Measurements from ENCODE around the gene FYCO1. TPM values are rescaled to one million over a fixed set of nuclear protein-coding genes. Genes with fewer than 3 reads are reported as not detected.

Gene FYCO1
- total RNA-seq, 6 experiments from 2014 or later, result 20.8 to 30.7 (median 27.2) TPM

GRCh38 chr3:45911511-45912226 is 84.0 kb downstream of the FYCO1 start:
- DNase-seq, result no peak
- TF ChIP-seq CTCF (IDR thresholded peaks at IDR 0.05), result no peak
- peaks cover 6% of the 10 kb centered on the region for H3K27me3 Mint-ChIP-seq (ENCODE audit: insufficient read depth)
- H3K27ac Mint-ChIP-seq, result no peak overlapping the region
- H3K4me1 Mint-ChIP-seq (ENCODE audit: low read depth), result peaks cover 33% of the 10 kb centered on the region
- no peak overlapping the region for H3K4me3 Mint-ChIP-seq
- no peaks in the 10 kb centered on the region for H3K9me3 Mint-ChIP-seq
- no peaks in the 10 kb centered on the region for H3K36me3 Mint-ChIP-seq (ENCODE audit: low read depth)

GRCh38 chr3:45910892-45911291 is 84.7 kb downstream of the FYCO1 start:
- Mint-ChIP-seq H3K4me3 (no peak overlapping the region), H3K4me1 (ENCODE audit: low read depth) (peaks cover 33% of the 10 kb centered on the region), H3K27me3 (ENCODE audit: insufficient read depth) (peaks cover 6% of the 10 kb centered on the region), H3K27ac (no peak overlapping the region), H3K36me3 (ENCODE audit: low read depth) (no peaks in the 10 kb centered on the region), H3K9me3 (no peaks in the 10 kb centered on the region)
- TF ChIP-seq CTCF (IDR thresholded peaks at IDR 0.05), result no peak
- DNase-seq, result no peak

GRCh38 chr3:45909542-45909941 is 86.1 kb downstream of the FYCO1 start:
- Mint-ChIP-seq H3K9me3 (no peaks in the 10 kb centered on the region), H3K36me3 (ENCODE audit: low read depth) (no peaks in the 10 kb centered on the region), H3K4me1 (ENCODE audit: low read depth) (peaks cover 23% of the 10 kb centered on the region), H3K27ac (no peak overlapping the region), H3K27me3 (ENCODE audit: insufficient read depth) (peaks cover 8% of the 10 kb centered on the region), H3K4me3 (no peak overlapping the region)
- DNase-seq, result no peak
- TF ChIP-seq CTCF (IDR thresholded peaks at IDR 0.05), result no peak

GRCh38 chr3:45908761-45909160 is 86.9 kb downstream of the FYCO1 start:
- no peak overlapping the region for H3K27ac Mint-ChIP-seq

GRCh38 chr3:45907769-45908705 is 87.6 kb downstream of the FYCO1 start:
- Mint-ChIP-seq H3K27me3 (ENCODE audit: insufficient read depth) (peaks cover 8% of the 10 kb centered on the region), H3K27ac (peak overlapping the region; percentile 50), H3K9me3 (no peaks in the 10 kb centered on the region), H3K36me3 (ENCODE audit: low read depth) (no peaks in the 10 kb centered on the region), H3K4me1 (ENCODE audit: low read depth) (peaks cover 23% of the 10 kb centered on the region), H3K4me3 (no peak overlapping the region)
- TF ChIP-seq CTCF (IDR thresholded peaks at IDR 0.05), result no peak
- peak; percentile 51 for DNase-seq

More at GRCh38 chr3:45908761-45909160, 86.9 kb downstream of the FYCO1 start:
- H3K36me3 Mint-ChIP-seq (ENCODE audit: low read depth), result no peaks in the 10 kb centered on the region
- no peak for DNase-seq
- no peak for TF ChIP-seq CTCF (IDR thresholded peaks at IDR 0.05)
- H3K27me3 Mint-ChIP-seq (ENCODE audit: insufficient read depth), result peaks cover 8% of the 10 kb centered on the region
- no peaks in the 10 kb centered on the region for H3K9me3 Mint-ChIP-seq
- peaks cover 23% of the 10 kb centered on the region for H3K4me1 Mint-ChIP-seq (ENCODE audit: low read depth)
- H3K4me3 Mint-ChIP-seq, result no peak overlapping the region

All from HFFc6 (cell line).